ENCODE data around the gene LHX1. TPM values are rescaled to one million over a fixed set of nuclear protein-coding genes. Genes with fewer than 3 reads are reported as not detected.

The LHX1 gene
- total and polyA plus RNA-seq, 2 donors (not counting 1 experiment from before 2014, with no cell fraction given): not detected

DNA sequence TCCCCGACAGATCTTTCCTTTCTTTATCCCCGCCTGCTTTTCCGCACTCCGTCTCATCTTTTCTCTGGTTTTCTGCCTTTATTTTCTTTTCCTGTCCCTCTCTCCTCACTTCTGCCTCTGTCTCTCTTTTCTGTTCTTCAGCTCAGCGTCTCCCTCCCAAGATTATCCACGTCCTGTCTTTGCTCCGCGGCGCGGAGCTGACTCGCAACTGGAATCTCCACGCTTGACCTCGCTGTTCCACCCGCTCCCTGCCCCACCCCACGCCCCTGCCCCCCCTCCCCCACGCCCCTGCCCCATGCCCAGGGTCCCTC is 4.9 kb upstream of the LHX1 start:
- Histone ChIP-seq H3K9ac (ENCODE audit: insufficient read depth, low read length) (no peak overlapping the region), H4K20me1 (ENCODE audit: control insufficient read depth, extremely low read depth, insufficient read depth, low read length) (no peaks in the 10 kb centered on the region), H3K27me3 (ENCODE audit: control insufficient read depth, insufficient read depth, low read length) (peaks cover 97% of the 10 kb centered on the region), H3K4me1 (ENCODE audit: control insufficient read depth, extremely low read depth, insufficient read depth, low read length) (no peaks in the 10 kb centered on the region), H3K9me3 (ENCODE audit: control insufficient read depth, insufficient read depth, low read depth, low read length) (no peaks in the 10 kb centered on the region), H3K36me3 (ENCODE audit: control insufficient read depth, insufficient read depth, low read length) (no peaks in the 10 kb centered on the region), H3K79me2 (ENCODE audit: control insufficient read depth, insufficient read depth, low read length) (no peaks in the 10 kb centered on the region), H2AFZ (ENCODE audit: low read length) (no peak overlapping the region), H3K27ac (ENCODE audit: insufficient read depth, low read length) (no peak overlapping the region), H3K4me3 (replicated peaks in 1 of 4; ENCODE audit: control extremely low read depth in 1 of 4, insufficient read depth in 1 of 4, low read depth in 3 of 4, low read length in 4 of 4) (peak overlapping the region in 1 of 4 experiments; percentile 17), H3K4me2 (ENCODE audit: extremely low read depth, insufficient read depth, low read length) (peak overlapping the region; percentile 63)
- DNase-seq (ENCODE audit: low read depth in 2 of 2): no peak
- no peak for TF ChIP-seq EZH2 (IDR thresholded peaks at IDR 0.05; ENCODE audit: low read length, missing control alignments)
- TF ChIP-seq, protein P1, sequence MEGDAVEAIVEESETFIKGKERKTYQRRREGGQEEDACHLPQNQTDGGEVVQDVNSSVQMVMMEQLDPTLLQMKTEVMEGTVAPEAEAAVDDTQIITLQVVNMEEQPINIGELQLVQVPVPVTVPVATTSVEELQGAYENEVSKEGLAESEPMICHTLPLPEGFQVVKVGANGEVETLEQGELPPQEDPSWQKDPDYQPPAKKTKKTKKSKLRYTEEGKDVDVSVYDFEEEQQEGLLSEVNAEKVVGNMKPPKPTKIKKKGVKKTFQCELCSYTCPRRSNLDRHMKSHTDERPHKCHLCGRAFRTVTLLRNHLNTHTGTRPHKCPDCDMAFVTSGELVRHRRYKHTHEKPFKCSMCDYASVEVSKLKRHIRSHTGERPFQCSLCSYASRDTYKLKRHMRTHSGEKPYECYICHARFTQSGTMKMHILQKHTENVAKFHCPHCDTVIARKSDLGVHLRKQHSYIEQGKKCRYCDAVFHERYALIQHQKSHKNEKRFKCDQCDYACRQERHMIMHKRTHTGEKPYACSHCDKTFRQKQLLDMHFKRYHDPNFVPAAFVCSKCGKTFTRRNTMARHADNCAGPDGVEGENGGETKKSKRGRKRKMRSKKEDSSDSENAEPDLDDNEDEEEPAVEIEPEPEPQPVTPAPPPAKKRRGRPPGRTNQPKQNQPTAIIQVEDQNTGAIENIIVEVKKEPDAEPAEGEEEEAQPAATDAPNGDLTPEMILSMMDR (conservative IDR thresholded peaks at IDR 0.05 in 1 of 2, IDR thresholded peaks at IDR 0.05 in 1 of 2; ENCODE audit: low read depth in 1 of 2, low read length in 2 of 2): no peak

DNA sequence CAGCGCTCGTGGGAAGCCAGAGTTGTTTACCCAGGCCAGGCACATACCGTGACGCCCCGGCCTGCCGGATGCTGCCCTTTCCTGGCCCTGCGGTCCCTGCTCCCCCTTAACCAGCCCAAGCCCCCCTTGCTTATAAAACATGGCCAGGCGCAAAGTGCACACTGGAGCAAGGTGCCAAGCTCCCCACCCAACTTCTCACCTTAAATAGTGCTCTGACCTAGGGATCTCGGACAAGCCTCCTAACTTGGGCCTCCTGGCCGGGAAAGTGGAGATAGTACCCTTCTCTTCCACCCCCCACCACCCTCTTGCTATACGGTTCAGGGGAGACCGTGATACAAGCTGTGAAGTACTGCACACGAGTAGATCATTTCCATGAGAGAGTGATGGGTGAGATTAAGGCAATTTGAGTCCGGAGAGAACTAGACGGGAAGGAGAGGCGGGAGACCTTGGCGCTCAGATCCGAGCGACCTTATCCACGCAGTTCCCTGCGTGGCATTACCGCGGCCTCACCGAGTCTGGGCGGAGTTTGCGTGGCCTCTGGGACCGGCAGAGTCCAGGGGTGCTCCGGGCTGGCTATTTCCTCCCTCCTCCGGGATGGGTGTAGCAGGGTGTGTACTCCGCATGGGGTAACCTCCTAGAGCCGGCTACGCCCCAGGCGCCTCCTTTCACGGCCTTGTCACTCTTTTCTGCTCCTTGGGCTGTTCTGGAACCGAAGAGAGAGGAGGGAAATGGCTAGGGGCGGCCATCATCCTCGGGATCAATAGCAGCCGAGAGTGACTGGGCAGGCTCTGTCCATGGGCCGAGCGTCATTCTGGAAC is 4.4 kb upstream of the LHX1 start:
- Histone ChIP-seq H3K36me3 (ENCODE audit: control insufficient read depth, insufficient read depth, low read length) (no peaks in the 10 kb centered on the region), H3K27me3 (ENCODE audit: control insufficient read depth, insufficient read depth, low read length) (peaks cover 99% of the 10 kb centered on the region), H3K9me3 (ENCODE audit: control insufficient read depth, insufficient read depth, low read depth, low read length) (no peaks in the 10 kb centered on the region), H3K4me3 (replicated peaks in 1 of 4; ENCODE audit: control extremely low read depth in 1 of 4, insufficient read depth in 1 of 4, low read depth in 3 of 4, low read length in 4 of 4) (no peak overlapping the region), H2AFZ (ENCODE audit: low read length) (no peak overlapping the region), H3K27ac (ENCODE audit: insufficient read depth, low read length) (no peak overlapping the region), H3K79me2 (ENCODE audit: control insufficient read depth, insufficient read depth, low read length) (no peaks in the 10 kb centered on the region), H3K4me2 (ENCODE audit: extremely low read depth, insufficient read depth, low read length) (no peak overlapping the region), H3K9ac (ENCODE audit: insufficient read depth, low read length) (no peak overlapping the region), H3K4me1 (ENCODE audit: control insufficient read depth, extremely low read depth, insufficient read depth, low read length) (no peaks in the 10 kb centered on the region), H4K20me1 (ENCODE audit: control insufficient read depth, extremely low read depth, insufficient read depth, low read length) (no peaks in the 10 kb centered on the region)
- peak; percentile 88 for TF ChIP-seq EZH2 (IDR thresholded peaks at IDR 0.05; ENCODE audit: low read length, missing control alignments)
- TF ChIP-seq, protein P1 (conservative IDR thresholded peaks at IDR 0.05 in 1 of 2, IDR thresholded peaks at IDR 0.05 in 1 of 2; ENCODE audit: low read depth in 1 of 2, low read length in 2 of 2): no peak
- no peak for DNase-seq (ENCODE audit: low read depth in 2 of 2)

DNA sequence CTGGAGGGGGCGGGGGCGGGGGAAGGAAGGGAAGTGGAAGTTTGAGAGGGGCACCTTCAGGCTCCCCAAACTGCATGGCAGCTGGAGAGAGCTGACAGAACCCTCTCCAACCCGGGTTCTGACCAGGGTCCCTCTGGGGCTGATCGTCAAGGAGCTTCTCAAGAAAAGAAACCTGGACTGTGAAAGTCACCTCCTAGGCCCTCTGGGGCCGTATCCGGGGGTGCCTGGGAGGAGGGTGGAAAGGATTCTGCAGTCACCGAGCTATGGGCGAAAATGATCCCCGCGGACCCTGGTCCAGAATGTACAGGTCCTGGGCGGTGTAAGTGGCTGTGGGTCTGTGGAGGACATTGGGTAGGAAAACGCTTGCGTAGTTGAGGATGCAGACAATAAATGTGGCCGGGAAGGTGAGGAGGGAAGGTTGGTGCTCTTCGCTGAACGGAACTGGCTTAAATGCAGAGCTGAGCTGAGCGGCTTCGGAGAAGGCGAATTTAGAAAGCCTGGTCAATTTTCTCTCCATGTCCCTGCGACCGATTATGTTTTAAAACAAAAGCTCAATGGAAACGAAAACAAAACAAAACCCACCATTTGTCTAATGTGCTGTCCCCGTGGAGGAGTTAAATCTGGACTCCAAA is 3.6 kb upstream of the LHX1 start:
- no peak overlapping the region for H3K4me3 ChIP-seq (replicated peaks in 1 of 4; ENCODE audit: control extremely low read depth in 1 of 4, insufficient read depth in 1 of 4, low read depth in 3 of 4, low read length in 4 of 4)
- H3K79me2 ChIP-seq (ENCODE audit: control insufficient read depth, insufficient read depth, low read length): no peaks in the 10 kb centered on the region
- no peaks in the 10 kb centered on the region for H4K20me1 ChIP-seq (ENCODE audit: control insufficient read depth, extremely low read depth, insufficient read depth, low read length)
- H3K9me3 ChIP-seq (ENCODE audit: control insufficient read depth, insufficient read depth, low read depth, low read length): no peaks in the 10 kb centered on the region
- no peak overlapping the region for H3K9ac ChIP-seq (ENCODE audit: insufficient read depth, low read length)
- peak overlapping the region; percentile 23 for H3K4me2 ChIP-seq (ENCODE audit: extremely low read depth, insufficient read depth, low read length)
- H3K36me3 ChIP-seq (ENCODE audit: control insufficient read depth, insufficient read depth, low read length): no peaks in the 10 kb centered on the region
- no peaks in the 10 kb centered on the region for H3K4me1 ChIP-seq (ENCODE audit: control insufficient read depth, extremely low read depth, insufficient read depth, low read length)
- no peak for TF ChIP-seq EZH2 (IDR thresholded peaks at IDR 0.05; ENCODE audit: low read length, missing control alignments)
- TF ChIP-seq, protein P1 (conservative IDR thresholded peaks at IDR 0.05 in 1 of 2, IDR thresholded peaks at IDR 0.05 in 1 of 2; ENCODE audit: low read depth in 1 of 2, low read length in 2 of 2): no peak
- no peak overlapping the region for H3K27ac ChIP-seq (ENCODE audit: insufficient read depth, low read length)
- DNase-seq (ENCODE audit: low read depth in 2 of 2): no peak
- H2AFZ ChIP-seq (ENCODE audit: low read length): no peak overlapping the region
- H3K27me3 ChIP-seq (ENCODE audit: control insufficient read depth, insufficient read depth, low read length): peaks cover 99% of the 10 kb centered on the region

All from fibroblast of lung (primary cell).